ENCODE data around the gene NCKAP5.
A peak's percentile ranks its signal among the peaks of the same experiment; 100 is the strongest.

Gene NCKAP5

GRCh38 chr2:133525613-133526529 is 42.4 kb downstream of the NCKAP5 start:
- H3K79me1 ChIP-seq (replicated peaks; ENCODE audit: low read length, poor library complexity, severe bottlenecking), result no peaks in the 10 kb centered on the region

GRCh38 chr2:133525090-133525489 is 43.2 kb downstream of the NCKAP5 start:
- WGBS, result 85% methylated on average over 2 of the region's 2 CpGs
- Histone ChIP-seq H3K9ac (ENCODE audit: low read length) (no peak overlapping the region), H3K9me3 (ENCODE audit: control insufficient read depth, low read length) (no peaks in the 10 kb centered on the region), H3K18ac (ENCODE audit: low read depth in 1 of 2, low read length in 2 of 2) (no peak overlapping the region), H4K91ac (ENCODE audit: low read length) (no peak overlapping the region), H3K14ac (ENCODE audit: low read length in 2 of 2) (no peak overlapping the region), H3K4me3 (ENCODE audit: insufficient read depth in 1 of 2, low read depth in 1 of 2, low read length in 2 of 2) (no peak overlapping the region), H4K8ac (ENCODE audit: low read length) (no peak overlapping the region), H3K4ac (ENCODE audit: low read depth in 1 of 2, low read length in 2 of 2) (no peak overlapping the region), H2BK15ac (ENCODE audit: low read depth, poor library complexity, severe bottlenecking) (no peak overlapping the region), H3K23ac (ENCODE audit: low read length in 2 of 2) (no peak overlapping the region), H3K4me1 (ENCODE audit: control insufficient read depth, insufficient read depth, low read depth, low read length) (no peaks in the 10 kb centered on the region), H2AFZ (ENCODE audit: low read depth, low read length) (no peak overlapping the region), H3K36me3 (ENCODE audit: control insufficient read depth in 1 of 2, insufficient read depth in 2 of 2, low read depth in 1 of 2, low read length in 2 of 2) (no peaks in the 10 kb centered on the region), H3K4me2 (ENCODE audit: low read length, poor library complexity, severe bottlenecking) (no peak overlapping the region), H3K27ac (ENCODE audit: low read length, poor library complexity, severe bottlenecking) (no peak overlapping the region), H2AK5ac (ENCODE audit: low read length, severe bottlenecking) (no peak overlapping the region), H2BK120ac (ENCODE audit: low read depth, low read length) (no peak overlapping the region), H3K27me3 (ENCODE audit: control insufficient read depth in 1 of 2, insufficient read depth in 1 of 2, low read length in 2 of 2) (no peaks in the 10 kb centered on the region), H2BK5ac (ENCODE audit: low read depth, low read length, poor library complexity, severe bottlenecking) (no peak overlapping the region), H3K79me1 (replicated peaks; ENCODE audit: low read length, poor library complexity, severe bottlenecking) (no peaks in the 10 kb centered on the region), H2BK12ac (ENCODE audit: low read length in 2 of 2) (no peak overlapping the region)
- no peak for DNase-seq

More at GRCh38 chr2:133525613-133526529, 42.4 kb downstream of the NCKAP5 start:
- no peak overlapping the region for H4K8ac ChIP-seq (ENCODE audit: low read length)
- H2AK5ac ChIP-seq (ENCODE audit: low read length, severe bottlenecking), result no peak overlapping the region
- H3K4me3 ChIP-seq (ENCODE audit: insufficient read depth in 1 of 2, low read depth in 1 of 2, low read length in 2 of 2), result no peak overlapping the region
- no peak overlapping the region for H2BK5ac ChIP-seq (ENCODE audit: low read depth, low read length, poor library complexity, severe bottlenecking)
- H3K27me3 ChIP-seq (ENCODE audit: control insufficient read depth in 1 of 2, insufficient read depth in 1 of 2, low read length in 2 of 2), result no peaks in the 10 kb centered on the region
- no peak for DNase-seq
- H3K9me3 ChIP-seq (ENCODE audit: control insufficient read depth, low read length), result no peaks in the 10 kb centered on the region
- no peak overlapping the region for H3K9ac ChIP-seq (ENCODE audit: low read length)
- H3K18ac ChIP-seq (ENCODE audit: low read depth in 1 of 2, low read length in 2 of 2), result no peak overlapping the region
- H3K23ac ChIP-seq (ENCODE audit: low read length in 2 of 2), result no peak overlapping the region
- H3K4me2 ChIP-seq (ENCODE audit: low read length, poor library complexity, severe bottlenecking), result no peak overlapping the region
- H3K36me3 ChIP-seq (ENCODE audit: control insufficient read depth in 1 of 2, insufficient read depth in 2 of 2, low read depth in 1 of 2, low read length in 2 of 2), result no peaks in the 10 kb centered on the region
- H2BK15ac ChIP-seq (ENCODE audit: low read depth, poor library complexity, severe bottlenecking), result no peak overlapping the region
- no peaks in the 10 kb centered on the region for H3K4me1 ChIP-seq (ENCODE audit: control insufficient read depth, insufficient read depth, low read depth, low read length)
- no peak overlapping the region for H4K91ac ChIP-seq (ENCODE audit: low read length)
- H3K4ac ChIP-seq (ENCODE audit: low read depth in 1 of 2, low read length in 2 of 2), result no peak overlapping the region
- H2AFZ ChIP-seq (ENCODE audit: low read depth, low read length), result no peak overlapping the region
- H2BK12ac ChIP-seq (ENCODE audit: low read length in 2 of 2), result no peak overlapping the region
- no peak overlapping the region for H3K14ac ChIP-seq (ENCODE audit: low read length in 2 of 2)
- WGBS, result 99% methylated on average over 3 of the region's 5 CpGs
- H3K27ac ChIP-seq (ENCODE audit: low read length, poor library complexity, severe bottlenecking), result no peak overlapping the region
- no peak overlapping the region for H2BK120ac ChIP-seq (ENCODE audit: low read depth, low read length)

GRCh38 chr2:133523406-133523805 is 44.9 kb downstream of the NCKAP5 start:
- Histone ChIP-seq H3K18ac (ENCODE audit: low read depth in 1 of 2, low read length in 2 of 2) (no peak overlapping the region), H2AFZ (ENCODE audit: low read depth, low read length) (no peak overlapping the region), H2BK12ac (ENCODE audit: low read length in 2 of 2) (no peak overlapping the region), H3K9ac (ENCODE audit: low read length) (no peak overlapping the region), H4K91ac (ENCODE audit: low read length) (no peak overlapping the region), H3K4ac (ENCODE audit: low read depth in 1 of 2, low read length in 2 of 2) (no peak overlapping the region), H3K9me3 (ENCODE audit: control insufficient read depth, low read length) (no peaks in the 10 kb centered on the region), H3K23ac (ENCODE audit: low read length in 2 of 2) (no peak overlapping the region), H3K14ac (ENCODE audit: low read length in 2 of 2) (no peak overlapping the region), H3K4me2 (ENCODE audit: low read length, poor library complexity, severe bottlenecking) (no peak overlapping the region), H3K4me3 (ENCODE audit: insufficient read depth in 1 of 2, low read depth in 1 of 2, low read length in 2 of 2) (no peak overlapping the region), H2BK120ac (ENCODE audit: low read depth, low read length) (no peak overlapping the region), H3K4me1 (ENCODE audit: control insufficient read depth, insufficient read depth, low read depth, low read length) (no peaks in the 10 kb centered on the region), H3K27me3 (ENCODE audit: control insufficient read depth in 1 of 2, insufficient read depth in 1 of 2, low read length in 2 of 2) (no peaks in the 10 kb centered on the region), H3K79me1 (replicated peaks; ENCODE audit: low read length, poor library complexity, severe bottlenecking) (no peaks in the 10 kb centered on the region), H3K27ac (ENCODE audit: low read length, poor library complexity, severe bottlenecking) (no peak overlapping the region), H2BK5ac (ENCODE audit: low read depth, low read length, poor library complexity, severe bottlenecking) (no peak overlapping the region), H2AK5ac (ENCODE audit: low read length, severe bottlenecking) (no peak overlapping the region), H2BK15ac (ENCODE audit: low read depth, poor library complexity, severe bottlenecking) (no peak overlapping the region), H3K36me3 (ENCODE audit: control insufficient read depth in 1 of 2, insufficient read depth in 2 of 2, low read depth in 1 of 2, low read length in 2 of 2) (no peaks in the 10 kb centered on the region), H4K8ac (ENCODE audit: low read length) (no peak overlapping the region)
- DNase-seq, result no peak
- WGBS, result 53% methylated on average over 5 of the region's 5 CpGs

DNA sequence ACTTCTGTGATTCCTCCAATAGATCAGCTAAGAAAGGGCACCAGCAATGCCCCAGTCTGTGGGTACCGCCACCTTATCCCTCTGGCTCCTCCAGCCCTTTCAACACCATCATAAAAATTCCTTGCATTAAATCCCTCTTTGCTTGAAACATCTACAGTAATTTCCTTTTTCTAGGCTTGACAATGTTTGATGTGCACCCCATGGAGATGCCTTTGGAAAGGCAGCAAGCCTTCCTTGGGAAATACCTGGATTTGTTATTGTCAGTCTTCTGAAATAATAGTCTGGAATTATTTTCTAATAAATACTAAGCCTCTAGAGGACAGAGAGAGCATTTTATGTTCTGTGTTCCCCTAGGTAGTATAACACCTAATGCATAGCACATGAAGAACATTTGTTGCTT is 46.1 kb downstream of the NCKAP5 start:
- H3K36me3 ChIP-seq (ENCODE audit: control insufficient read depth in 1 of 2, insufficient read depth in 2 of 2, low read depth in 1 of 2, low read length in 2 of 2), result no peaks in the 10 kb centered on the region
- H3K9ac ChIP-seq (ENCODE audit: low read length), result no peak overlapping the region
- no peak overlapping the region for H3K23ac ChIP-seq (ENCODE audit: low read length in 2 of 2)
- no peak overlapping the region for H4K91ac ChIP-seq (ENCODE audit: low read length)
- H3K4me3 ChIP-seq (ENCODE audit: insufficient read depth in 1 of 2, low read depth in 1 of 2, low read length in 2 of 2), result no peak overlapping the region
- H2BK15ac ChIP-seq (ENCODE audit: low read depth, poor library complexity, severe bottlenecking), result no peak overlapping the region
- no peaks in the 10 kb centered on the region for H3K4me1 ChIP-seq (ENCODE audit: control insufficient read depth, insufficient read depth, low read depth, low read length)
- no peak overlapping the region for H4K8ac ChIP-seq (ENCODE audit: low read length)
- H3K27ac ChIP-seq (ENCODE audit: low read length, poor library complexity, severe bottlenecking), result no peak overlapping the region
- no peak overlapping the region for H2BK120ac ChIP-seq (ENCODE audit: low read depth, low read length)
- 92% methylated on average over 1 of the region's 1 CpG for WGBS
- no peak overlapping the region for H2BK5ac ChIP-seq (ENCODE audit: low read depth, low read length, poor library complexity, severe bottlenecking)
- no peaks in the 10 kb centered on the region for H3K9me3 ChIP-seq (ENCODE audit: control insufficient read depth, low read length)
- H3K27me3 ChIP-seq (ENCODE audit: control insufficient read depth in 1 of 2, insufficient read depth in 1 of 2, low read length in 2 of 2), result no peaks in the 10 kb centered on the region
- H2BK12ac ChIP-seq (ENCODE audit: low read length in 2 of 2), result peak overlapping the region in 1 of 2 experiments; percentile 37
- H3K14ac ChIP-seq (ENCODE audit: low read length in 2 of 2), result no peak overlapping the region
- no peaks in the 10 kb centered on the region for H3K79me1 ChIP-seq (replicated peaks; ENCODE audit: low read length, poor library complexity, severe bottlenecking)
- no peak overlapping the region for H3K4me2 ChIP-seq (ENCODE audit: low read length, poor library complexity, severe bottlenecking)
- peak overlapping the region in 1 of 2 experiments; percentile 7 for H3K18ac ChIP-seq (ENCODE audit: low read depth in 1 of 2, low read length in 2 of 2)
- H2AFZ ChIP-seq (ENCODE audit: low read depth, low read length), result no peak overlapping the region
- no peak overlapping the region for H2AK5ac ChIP-seq (ENCODE audit: low read length, severe bottlenecking)
- DNase-seq, result no peak
- H3K4ac ChIP-seq (ENCODE audit: low read depth in 1 of 2, low read length in 2 of 2), result no peak overlapping the region
